Vagina (tissue), 2 donors: ENCODE measurements around the gene NAXE.
"Not testable (repeated sequence)": the region's sequence is repeated elsewhere in the genome, so short reads cannot be mapped to it uniquely, and the experiment has no call there.

ENCODE experiments used
- CTCF ChIP-seq, 3 experiments: fragments of 450-650 bp in 2 of 3; fragments of 200-600 bp in 1 of 3; sonication (generic) in 1 of 3; IDR thresholded peaks; one replicate each; pipeline ENCODE4 v1.5.1; 2017 to 2019; ENCODE audit warnings: antibody characterized with exemption in 3 of 3, mild to moderate bottlenecking in 2 of 3, moderate library complexity in 2 of 3
- POLR2A ChIP-seq, 2 donors: fragments of 450-650 bp; IDR thresholded peaks; one replicate each; pipeline ENCODE4 v1.6.1; 2017; ENCODE audit warnings: antibody characterized with exemption in 2 of 2, mild to moderate bottlenecking in 2 of 2, moderate library complexity in 2 of 2

GRCh38 chr1:156610072-156610471, 18.5 kb downstream of the NAXE start:
- not testable (repeated sequence) for TF ChIP-seq CTCF, POLR2A (IDR thresholded peaks at IDR 0.05)
